Chondrocyte (in vitro differentiated cells): ENCODE measurements around the gene CHAT. TPM values are rescaled to one million over a fixed set of nuclear protein-coding genes. Genes with fewer than 3 reads are reported as not detected.

ENCODE experiments used
- DNase-seq: peaks from one replicate; pipeline ENCODE4 v3.0.0; 2021; ENCODE audit warnings: mixed read lengths, low spot score
- H3K27ac Mint-ChIP-seq: one replicate; pipeline ENCODE4 v1.8.0; 2021; ENCODE audit warnings: mild to moderate bottlenecking, moderate library complexity, mixed read lengths; ENCODE audit not compliant: unreplicated experiment
- H3K27me3 Mint-ChIP-seq: 2 replicates; pipeline ENCODE4 v1.8.0; 2021; ENCODE audit warnings: low read depth, mixed read lengths
- H3K36me3 Mint-ChIP-seq: 2 replicates; pipeline ENCODE4 v1.8.0; 2021; ENCODE audit warnings: low read depth, mixed read lengths
- H3K4me1 Mint-ChIP-seq: 2 replicates; pipeline ENCODE4 v1.8.0; 2021; ENCODE audit warnings: low read depth, mild to moderate bottlenecking, mixed read lengths
- H3K4me3 Mint-ChIP-seq: one replicate; pipeline ENCODE4 v1.8.0; 2021; ENCODE audit warnings: mild to moderate bottlenecking, moderate library complexity, mixed read lengths; ENCODE audit not compliant: unreplicated experiment
- H3K9me3 Mint-ChIP-seq: 2 replicates; pipeline ENCODE4 v1.8.0; 2021; ENCODE audit warnings: low read depth, mixed read lengths
- CTCF ChIP-seq: fragments of 200-600 bp; sonication (generic); IDR thresholded peaks from 2 replicates; pipeline ENCODE4 v1.5.0; 2021; ENCODE audit warnings: antibody characterized with exemption, mild to moderate bottlenecking, moderate library complexity
- total RNA-seq: library from RNA; stranded (reverse); gene quantifications from 3 replicates; pipeline ENCODE4 v1.2.1, GENCODE V29; 2021

CHAT gene
- total RNA-seq, 1 donor from 2014 or later = not detected

GRCh38 chr10:49609283-49610113 lies 4.3 kb upstream of the CHAT start:
- H3K4me3 Mint-ChIP-seq = peak overlapping the region; percentile 31
- no peak overlapping the region for H3K27ac Mint-ChIP-seq
- H3K9me3 Mint-ChIP-seq = no peaks in the 10 kb centered on the region
- no peak for TF ChIP-seq CTCF
- H3K4me1 Mint-ChIP-seq = peaks cover 20% of the 10 kb centered on the region
- peaks cover 4% of the 10 kb centered on the region for H3K36me3 Mint-ChIP-seq
- H3K27me3 Mint-ChIP-seq = peaks cover 66% of the 10 kb centered on the region
- DNase-seq = peak; percentile 86

- H3K36me3 Mint-ChIP-seq = peaks cover 2% of the 10 kb centered on the region
- peak within 1 kb of the TSS; percentile 38 for H3K4me3 Mint-ChIP-seq
- TF ChIP-seq CTCF = no peak
- H3K4me1 Mint-ChIP-seq = peaks cover 20% of the 10 kb centered on the region
- no peak within 1 kb of the TSS for H3K27ac Mint-ChIP-seq
- DNase-seq = peak; percentile 60
- no peaks in the 10 kb centered on the region for H3K9me3 Mint-ChIP-seq
- peaks cover 66% of the 10 kb centered on the region for H3K27me3 Mint-ChIP-seq
Observed at GRCh38 chr10:49610114-49610457, 3.8 kb upstream of the CHAT start, which contains the start of gene SLC18A3. Gene SLC18A3, plus strand, starts transcription at chr10:49610310. Its CDS starts 431 bp downstream, at chr10:49610741.

- no peak for TF ChIP-seq CTCF
- Mint-ChIP-seq H3K4me3 (no peak overlapping the region), H3K27me3 (peaks cover 68% of the 10 kb centered on the region), H3K4me1 (peaks cover 20% of the 10 kb centered on the region), H3K9me3 (no peaks in the 10 kb centered on the region), H3K36me3 (peaks cover 2% of the 10 kb centered on the region), H3K27ac (no peak overlapping the region)
- peak; percentile 83 for DNase-seq
Observed at GRCh38 chr10:49610458-49611165, 3.2 kb upstream of the CHAT start.

GRCh38 chr10:49611166-49611815 lies 2.5 kb upstream of the CHAT start:
- peak; percentile 87 for DNase-seq
- Mint-ChIP-seq H3K4me1 (peaks cover 20% of the 10 kb centered on the region), H3K4me3 (no peak overlapping the region), H3K27me3 (peaks cover 72% of the 10 kb centered on the region), H3K27ac (no peak overlapping the region), H3K36me3 (peaks cover 2% of the 10 kb centered on the region), H3K9me3 (no peaks in the 10 kb centered on the region)
- no peak for TF ChIP-seq CTCF
